ENCODE measurements around the gene NRXN3. TPM values are rescaled to one million over a fixed set of nuclear protein-coding genes. Genes with fewer than 3 reads are reported as not detected.

NRXN3 gene
- total and polyA plus RNA-seq, 2 donors (not counting 1 experiment from before 2014, with no cell fraction given), result not detected

- no peak overlapping the region for H3K4me3 ChIP-seq (ENCODE audit: control extremely low read depth in 1 of 5, extremely low read depth in 1 of 5, insufficient read depth in 1 of 5, low read depth in 2 of 5, low read length in 4 of 5)
- Mint-ChIP-seq H3K4me1 (no peaks in the 10 kb centered on the region), H3K27me3 (no peaks in the 10 kb centered on the region), H3K27ac (no peak overlapping the region), H3K9me3 (ENCODE audit: insufficient read depth) (peaks cover 2% of the 10 kb centered on the region), H3K4me3 (no peak overlapping the region)
- H3K79me2 ChIP-seq (ENCODE audit: control insufficient read depth, insufficient read depth, low read length), result no peaks in the 10 kb centered on the region
- H3K4me1 ChIP-seq (ENCODE audit: control insufficient read depth in 2 of 2, insufficient read depth in 2 of 2, low read length in 2 of 2), result no peaks in the 10 kb centered on the region
- no peaks in the 10 kb centered on the region for H4K20me1 ChIP-seq (ENCODE audit: control insufficient read depth, insufficient read depth, low read length, poor library complexity, severe bottlenecking)
- no peak for TF ChIP-seq CTCF (IDR thresholded peaks at IDR 0.05)
- no peak for TF ChIP-seq EZH2 (IDR thresholded peaks at IDR 0.05; ENCODE audit: borderline replicate concordance, insufficient read depth, low read depth, low read length, poor library complexity, severe bottlenecking)
- H3K4me2 ChIP-seq (replicated peaks; ENCODE audit: low read depth, low read length, poor library complexity, severe bottlenecking), result no peak overlapping the region
- DNase-seq (no peak), ATAC-seq (ENCODE audit: low read depth) (no peak)
- peaks cover 0 to 2% (median 0%) of the 10 kb centered on the region in 3 donors for H3K9me3 ChIP-seq (ENCODE audit: control extremely low read depth in 1 of 3, control insufficient read depth in 2 of 3, insufficient read depth in 1 of 3, low read length in 2 of 3)
- no peak overlapping the region for H3K27ac ChIP-seq (ENCODE audit: low read length in 2 of 2)
- no peaks in the 10 kb centered on the region for H3K27me3 ChIP-seq (replicated peaks in 1 of 4; ENCODE audit: control extremely low read depth in 1 of 4, control insufficient read depth in 3 of 4, insufficient read depth in 4 of 4, low read length in 3 of 4)
- ChIA-PET CTCF (no interaction called here), POLR2A (no interaction called here)
- no peak overlapping the region for H2AFZ ChIP-seq (ENCODE audit: insufficient read depth, low read depth, low read length, poor library complexity, severe bottlenecking)
- no peaks in the 10 kb centered on the region for H3K36me3 ChIP-seq (replicated peaks in 1 of 2; ENCODE audit: control extremely low read depth in 1 of 2, control insufficient read depth in 1 of 2, extremely low read depth in 1 of 2, insufficient read depth in 2 of 2, low read length in 1 of 2)
- H3K9ac ChIP-seq (ENCODE audit: low read length), result no peak overlapping the region
- intact Hi-C loops (cut with micrococcal nuclease), result no loop called here
Measured at GRCh38 chr14:79916281-79916680, 1746.1 kb downstream of the NRXN3 start.

- ATAC-seq (ENCODE audit: low read depth) (no peak), DNase-seq (no peak)
- Histone ChIP-seq H3K4me2 (replicated peaks; ENCODE audit: low read depth, low read length, poor library complexity, severe bottlenecking) (no peak overlapping the region), H3K27me3 (replicated peaks in 1 of 4; ENCODE audit: control extremely low read depth in 1 of 4, control insufficient read depth in 3 of 4, insufficient read depth in 4 of 4, low read length in 3 of 4) (no peaks in the 10 kb centered on the region), H3K27ac (ENCODE audit: low read length in 2 of 2) (no peak overlapping the region), H3K9ac (ENCODE audit: low read length) (no peak overlapping the region), H2AFZ (ENCODE audit: insufficient read depth, low read depth, low read length, poor library complexity, severe bottlenecking) (no peak overlapping the region), H3K4me1 (ENCODE audit: control insufficient read depth in 2 of 2, insufficient read depth in 2 of 2, low read length in 2 of 2) (no peaks in the 10 kb centered on the region), H3K9me3 (ENCODE audit: control extremely low read depth in 1 of 3, control insufficient read depth in 2 of 3, insufficient read depth in 1 of 3, low read length in 2 of 3) (peaks cover 0 to 2% (median 0%) of the 10 kb centered on the region in 3 donors), H3K36me3 (replicated peaks in 1 of 2; ENCODE audit: control extremely low read depth in 1 of 2, control insufficient read depth in 1 of 2, extremely low read depth in 1 of 2, insufficient read depth in 2 of 2, low read length in 1 of 2) (no peaks in the 10 kb centered on the region), H4K20me1 (ENCODE audit: control insufficient read depth, insufficient read depth, low read length, poor library complexity, severe bottlenecking) (no peaks in the 10 kb centered on the region), H3K79me2 (ENCODE audit: control insufficient read depth, insufficient read depth, low read length) (no peaks in the 10 kb centered on the region), H3K4me3 (ENCODE audit: control extremely low read depth in 1 of 5, extremely low read depth in 1 of 5, insufficient read depth in 1 of 5, low read depth in 2 of 5, low read length in 4 of 5) (no peak overlapping the region)
- intact Hi-C loops (cut with micrococcal nuclease), result no loop called here
- POLR2A ChIA-PET, result no interaction called here
- H3K4me1 Mint-ChIP-seq, result no peaks in the 10 kb centered on the region
- 80% methylated on average over 1 of the region's 1 CpG for WGBS (ENCODE audit: insufficient coverage)
- TF ChIP-seq CTCF (IDR thresholded peaks at IDR 0.05) (no peak), EZH2 (IDR thresholded peaks at IDR 0.05; ENCODE audit: borderline replicate concordance, insufficient read depth, low read depth, low read length, poor library complexity, severe bottlenecking) (no peak)
- no peak overlapping the region for H3K4me3 Mint-ChIP-seq
- H3K9me3 Mint-ChIP-seq (ENCODE audit: insufficient read depth), result peaks cover 2% of the 10 kb centered on the region
- no peak overlapping the region for H3K27ac Mint-ChIP-seq
- CTCF ChIA-PET, result no interaction called here
- no peaks in the 10 kb centered on the region for H3K27me3 Mint-ChIP-seq
Measured at GRCh38 chr14:79916892-79917291, 1746.7 kb downstream of the NRXN3 start.

Small RNA genes lying within 50 kb of the gene (small RNA-seq; reads per million reads assigned to genes)
- not detected for gene RNA5SP388 (ENCODE audit: insufficient read length, low read depth, low replicate concordance)
